Coronary artery (tissue), 2 donors: Measurements from ENCODE around the gene ST8SIA6.

Source experiments
- DNase-seq: peaks from one replicate; pipeline ENCODE4 v3.0.0-alpha.2; 2017; ENCODE audit warnings: low spot score
- H3K27ac ChIP-seq, 2 donors: fragments of 200-600 bp; sonication (generic); one replicate each; pipeline ENCODE4 v1.5.1; 2016 to 2019
- H3K4me3 ChIP-seq: fragments of 200-600 bp; sonication (generic); 2 replicates; pipeline ENCODE4 v1.5.1; 2016; ENCODE audit warnings: mild to moderate bottlenecking, moderate library complexity
- CTCF ChIP-seq: fragments of 200-600 bp; sonication (generic); IDR thresholded peaks from one replicate; pipeline ENCODE4 v1.5.1; 2019; ENCODE audit warnings: antibody characterized with exemption

ST8SIA6 gene

DNA sequence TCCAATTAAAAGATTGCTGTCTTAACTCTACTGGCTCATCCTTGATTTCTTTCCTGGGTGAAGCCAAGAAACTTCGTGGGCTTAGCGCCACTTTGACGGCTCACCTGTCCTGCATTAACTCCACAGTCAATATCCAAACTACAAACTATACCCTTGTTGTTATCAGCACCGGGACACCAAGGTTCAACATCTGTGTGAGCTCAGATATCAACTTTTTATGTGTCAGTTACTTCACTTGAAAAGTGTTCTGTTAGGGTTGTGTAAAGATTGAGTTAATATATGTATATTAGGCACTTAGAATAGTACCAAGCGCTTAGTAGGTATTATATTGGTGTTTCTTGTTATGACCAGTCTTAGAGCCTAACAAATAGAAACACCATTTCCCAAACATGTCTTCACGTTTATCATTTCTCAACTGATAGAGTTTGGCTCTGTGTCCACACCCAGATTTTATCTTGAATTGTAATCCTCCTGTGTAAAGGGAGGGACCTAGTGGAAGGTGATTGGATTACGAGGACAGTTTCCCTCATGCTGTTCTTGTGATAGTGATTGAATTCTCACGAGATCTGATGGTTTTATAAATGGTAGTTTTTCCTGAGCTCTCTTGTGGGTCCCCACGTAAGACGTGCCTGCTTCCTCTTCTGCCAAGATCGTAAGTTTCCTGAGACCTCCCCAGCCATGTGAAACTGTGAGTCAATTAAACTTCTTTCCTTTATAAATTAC, 19.0 kb upstream of the ST8SIA6 start:
- no peak for TF ChIP-seq CTCF
- no peak for DNase-seq
- Histone ChIP-seq H3K4me3 (no peak overlapping the region), H3K27ac (no peak overlapping the region)

GRCh38 chr10:17472481-17473227, 18.3 kb upstream of the ST8SIA6 start:
- TF ChIP-seq CTCF: no peak
- DNase-seq: no peak
- Histone ChIP-seq H3K4me3 (no peak overlapping the region), H3K27ac (no peak overlapping the region)

DNA sequence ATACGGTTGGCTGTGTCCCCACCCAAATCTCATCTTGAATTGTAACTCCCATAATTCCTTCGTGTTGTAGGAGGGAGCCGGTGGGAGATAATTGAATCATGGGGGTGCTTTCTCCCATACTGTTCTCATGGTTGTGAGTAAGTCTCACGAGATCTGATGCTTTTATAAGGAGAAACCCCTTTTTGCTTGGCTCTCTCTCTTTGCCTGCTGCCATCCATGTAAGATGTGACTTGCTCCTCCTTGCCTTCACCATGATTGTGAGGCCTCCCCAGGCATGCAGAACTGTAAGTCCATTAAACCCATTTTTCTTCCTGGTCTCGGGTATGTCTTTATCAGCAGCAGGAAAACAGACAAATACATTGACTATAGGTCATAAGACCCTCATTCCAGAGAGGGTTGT, 15.9 kb upstream of the ST8SIA6 start:
- no peak for TF ChIP-seq CTCF
- no peak for DNase-seq
- H3K4me3 ChIP-seq: no peak overlapping the region
- no peak overlapping the region for H3K27ac ChIP-seq

DNA sequence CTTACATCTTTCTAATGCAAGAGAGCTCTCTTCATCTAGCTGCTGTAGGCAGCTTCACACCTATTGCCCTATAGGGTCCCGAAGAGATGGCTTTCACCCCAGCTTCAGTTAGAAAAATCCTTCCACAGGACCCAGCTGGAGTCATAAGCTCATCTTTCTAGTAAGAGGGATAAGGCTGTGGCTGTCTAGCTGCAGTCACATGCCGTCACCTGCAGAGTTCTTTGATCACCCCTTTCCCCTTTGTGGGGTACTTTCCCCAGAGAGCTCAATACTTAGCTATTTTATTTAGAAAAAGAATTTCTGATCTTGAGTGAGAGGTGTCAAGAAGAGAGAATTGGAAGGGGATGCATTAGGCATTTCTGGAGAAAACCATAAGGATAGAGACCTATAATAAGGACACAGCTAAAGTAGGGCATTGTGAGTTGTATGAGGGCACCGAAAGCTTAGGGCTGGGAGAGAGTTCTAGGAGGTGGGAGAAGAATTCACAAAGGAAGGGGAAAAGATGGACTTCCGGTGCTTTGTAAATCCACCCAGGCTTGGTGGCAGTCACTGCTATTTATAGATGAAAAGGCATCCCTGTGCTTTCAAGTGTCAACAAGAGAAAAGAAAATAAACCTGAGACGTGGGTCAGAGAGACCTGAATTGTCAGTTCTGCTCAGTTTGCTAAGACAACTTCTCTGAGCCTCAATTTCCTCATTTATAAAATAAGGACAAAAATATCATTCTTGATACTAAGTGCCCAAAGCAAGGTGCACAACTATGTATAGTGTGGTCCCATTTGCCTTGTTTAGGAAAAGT, 11.1 kb upstream of the ST8SIA6 start:
- no peak for TF ChIP-seq CTCF
- H3K27ac ChIP-seq: no peak overlapping the region
- H3K4me3 ChIP-seq: no peak overlapping the region
- DNase-seq: no peak

- DNase-seq: no peak
- no peak for TF ChIP-seq CTCF
- no peak overlapping the region for H3K27ac ChIP-seq
- H3K4me3 ChIP-seq: no peak overlapping the region
Observed at GRCh38 chr10:17464545-17464944, 10.2 kb upstream of the ST8SIA6 start.

DNA sequence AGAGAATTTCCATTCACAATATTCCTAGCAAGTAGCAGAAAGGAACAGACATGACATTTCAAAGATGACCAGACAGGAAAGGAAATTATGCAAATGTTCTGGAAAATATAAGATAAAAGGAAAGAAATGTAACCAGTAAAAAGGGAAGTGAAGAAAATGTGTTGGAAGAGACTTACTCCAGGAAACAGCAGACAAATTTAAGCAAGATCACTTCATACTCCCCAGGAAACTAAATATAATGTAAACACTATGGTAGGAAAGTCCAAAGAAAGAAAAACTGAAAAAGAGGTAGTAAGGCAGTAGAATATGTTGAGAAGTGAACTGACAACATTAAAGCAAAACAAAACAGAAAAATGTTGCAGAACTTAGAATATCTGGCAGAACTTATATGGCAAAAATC, 6.4 kb upstream of the ST8SIA6 start:
- no peak for TF ChIP-seq CTCF
- Histone ChIP-seq H3K27ac (no peak overlapping the region), H3K4me3 (no peak overlapping the region)
- no peak for DNase-seq
